IPS DF 6.9 (cell line): Measurements from ENCODE around the gene ESRRB.

Experiments
- DNase-seq: peaks from one replicate; pipeline ENCODE4 v3.0.0-alpha.2; 2013; ENCODE audit warnings: low read depth, low spot score
- H3K27ac ChIP-seq: one replicate; pipeline ENCODE4 v1.5.1; 2013; ENCODE audit warnings: low read length, control low read depth
- H3K27me3 ChIP-seq: 2 replicates; pipeline ENCODE4 v1.6.1; 2013; ENCODE audit warnings: mild to moderate bottlenecking, low read length; ENCODE audit not compliant: control insufficient read depth, insufficient read depth
- H3K36me3 ChIP-seq: 2 replicates; pipeline ENCODE4 v1.6.1; 2013; ENCODE audit warnings: low read length; ENCODE audit not compliant: control insufficient read depth, insufficient read depth
- H3K4me1 ChIP-seq: 2 replicates; pipeline ENCODE4 v1.6.1; 2013; ENCODE audit warnings: low read length; ENCODE audit not compliant: control insufficient read depth, insufficient read depth
- H3K4me3 ChIP-seq: 2 replicates; pipeline ENCODE4 v1.5.1; 2013; ENCODE audit warnings: mild to moderate bottlenecking, low read length
- H3K9me3 ChIP-seq: 2 replicates; pipeline ENCODE4 v1.6.1; 2013; ENCODE audit warnings: low read length, inconsistent platforms; ENCODE audit not compliant: control insufficient read depth, insufficient read depth
- WGBS: extraction: QIAGEN DNeasy Blood & Tissue Kit; methylation state at CpG from one replicate; pipeline ENCODE4 v1.1.7; 2013; ENCODE audit warnings: mixed read lengths, missing lambda C conversion rate; ENCODE audit not compliant: insufficient read length, insufficient coverage; 5-methylcytosine and 5-hydroxymethylcytosine counted together

Gene ESRRB

DNA sequence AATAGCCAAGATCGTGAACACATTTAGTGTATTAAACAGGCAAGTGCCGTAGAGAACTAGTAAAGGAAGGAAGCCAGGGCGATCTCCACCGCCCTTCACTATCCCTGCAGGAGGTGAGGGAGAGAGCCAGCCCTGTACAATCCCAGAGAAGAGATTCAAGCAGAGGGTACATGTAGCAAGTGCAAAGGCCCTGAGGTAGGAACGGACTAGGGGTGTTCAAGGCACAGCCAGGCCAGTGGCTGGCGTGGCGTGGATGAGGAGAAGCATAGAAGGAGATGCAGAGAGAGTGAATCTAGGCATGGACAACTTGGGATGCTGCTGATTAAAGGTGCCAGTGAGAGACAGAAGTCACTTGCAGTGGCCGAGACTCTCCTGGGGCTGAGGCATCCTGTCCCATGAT lies 39.1 kb upstream of the ESRRB start:
- no peak overlapping the region for H3K4me3 ChIP-seq
- DNase-seq = no peak
- no peak overlapping the region for H3K27ac ChIP-seq
- peaks cover 2% of the 10 kb centered on the region; the same call in 1 of the 2 replicates for H3K4me1 ChIP-seq
- no peaks in the 10 kb centered on the region for H3K9me3 ChIP-seq
- no CpG with 5 or more reads among the region's 8 CpGs for WGBS
- H3K27me3 ChIP-seq = no peaks in the 10 kb centered on the region
- H3K36me3 ChIP-seq = no peaks in the 10 kb centered on the region

DNA sequence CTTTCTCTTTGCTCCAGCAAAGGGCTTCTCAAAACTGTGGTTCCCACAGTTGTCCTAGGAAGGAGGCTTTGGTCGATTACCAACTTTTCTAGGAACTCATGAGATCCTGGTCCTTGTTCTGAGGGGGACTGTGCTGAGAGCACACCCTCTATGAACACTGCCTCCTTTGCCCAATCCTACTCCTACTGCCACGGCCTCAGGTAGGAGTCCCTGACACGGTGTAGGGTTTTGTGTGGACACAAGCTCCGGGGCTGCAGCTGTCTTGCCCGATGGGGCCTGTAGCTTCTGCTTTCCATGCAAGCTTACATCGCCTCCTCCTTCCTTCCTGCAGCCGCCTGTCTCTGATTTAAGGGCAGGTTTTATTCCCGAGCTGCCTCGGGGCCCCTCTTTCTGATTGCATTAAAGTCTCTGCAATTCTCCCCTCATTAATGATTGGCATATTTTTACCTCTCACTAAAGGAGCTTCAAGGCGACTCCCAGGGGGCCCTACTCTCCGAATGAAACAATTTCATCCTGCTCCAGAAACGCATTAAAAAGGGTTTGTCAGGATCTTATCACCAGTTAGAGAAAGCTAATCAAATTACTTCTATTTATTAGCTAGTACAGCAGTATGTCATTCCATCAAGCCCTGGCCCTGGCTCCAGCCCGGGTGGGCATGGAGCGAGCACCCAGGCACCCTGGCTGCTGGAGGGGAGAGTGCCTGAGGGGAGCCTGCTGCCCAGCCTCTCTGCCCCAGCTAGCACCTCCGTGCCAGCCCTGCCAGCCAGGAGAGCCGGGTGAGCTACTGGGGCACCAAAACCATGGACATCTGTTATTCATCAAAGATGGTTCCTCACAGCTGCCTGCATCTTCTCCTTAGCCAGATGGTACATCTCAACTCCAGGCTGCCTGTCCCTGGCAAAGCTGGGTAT lies 38.0 kb upstream of the ESRRB start:
- no peaks in the 10 kb centered on the region for H3K36me3 ChIP-seq
- WGBS = no CpG with 5 or more reads among the region's 16 CpGs
- no peaks in the 10 kb centered on the region for H3K27me3 ChIP-seq
- no peak overlapping the region for H3K27ac ChIP-seq
- H3K4me3 ChIP-seq = no peak overlapping the region; the same call in 1 of the 2 replicates
- H3K9me3 ChIP-seq = no peaks in the 10 kb centered on the region
- peaks cover 2% of the 10 kb centered on the region; the same call in 1 of the 2 replicates for H3K4me1 ChIP-seq
- DNase-seq = no peak

DNA sequence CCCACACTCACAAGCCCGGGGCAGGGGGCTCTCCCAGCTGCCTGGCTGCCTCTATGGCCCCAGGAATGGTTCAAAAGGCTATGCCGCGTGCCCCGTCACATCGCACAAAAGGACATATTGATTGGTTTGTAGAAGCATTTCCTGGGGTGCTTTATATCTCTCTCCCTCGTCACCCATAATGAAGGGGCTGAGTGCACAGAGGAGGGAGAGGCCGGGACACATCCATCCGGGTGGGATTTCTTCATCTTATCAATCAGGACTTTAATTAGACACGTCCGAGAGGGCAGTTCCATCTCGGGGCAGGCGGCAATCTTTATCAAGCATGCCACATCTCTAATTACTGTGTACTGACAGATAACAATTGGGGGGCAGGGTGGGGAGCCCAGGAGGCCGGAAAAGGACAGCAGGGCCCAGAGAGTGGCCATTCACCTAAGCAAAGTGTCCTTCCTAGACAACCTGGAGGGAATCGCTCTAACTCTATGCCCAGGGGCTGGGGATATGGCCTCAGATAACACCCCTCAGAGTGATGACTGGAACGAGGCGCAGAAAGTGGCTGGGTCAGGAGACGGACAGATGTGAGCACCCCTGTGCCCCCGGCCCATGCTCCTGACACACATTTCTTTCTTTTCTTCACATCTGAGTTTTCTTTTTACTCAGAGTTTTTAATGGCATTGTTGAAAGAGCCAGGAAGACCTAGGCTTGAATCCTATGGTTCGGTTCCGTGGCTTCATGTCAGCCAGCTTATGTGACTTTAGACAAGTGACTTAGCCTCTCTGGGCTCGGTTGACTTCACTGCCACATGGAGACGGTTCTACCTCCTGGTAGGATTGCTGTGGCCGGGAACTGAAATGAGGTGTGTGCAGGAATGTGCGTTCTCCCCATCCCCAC lies 36.0 kb upstream of the ESRRB start:
- Histone ChIP-seq H3K9me3 (no peaks in the 10 kb centered on the region), H3K27me3 (no peaks in the 10 kb centered on the region), H3K27ac (no peak overlapping the region), H3K4me3 (no peak overlapping the region), H3K4me1 (no peaks in the 10 kb centered on the region), H3K36me3 (no peaks in the 10 kb centered on the region)
- no peak for DNase-seq
- no CpG with 5 or more reads among the region's 24 CpGs for WGBS

DNA sequence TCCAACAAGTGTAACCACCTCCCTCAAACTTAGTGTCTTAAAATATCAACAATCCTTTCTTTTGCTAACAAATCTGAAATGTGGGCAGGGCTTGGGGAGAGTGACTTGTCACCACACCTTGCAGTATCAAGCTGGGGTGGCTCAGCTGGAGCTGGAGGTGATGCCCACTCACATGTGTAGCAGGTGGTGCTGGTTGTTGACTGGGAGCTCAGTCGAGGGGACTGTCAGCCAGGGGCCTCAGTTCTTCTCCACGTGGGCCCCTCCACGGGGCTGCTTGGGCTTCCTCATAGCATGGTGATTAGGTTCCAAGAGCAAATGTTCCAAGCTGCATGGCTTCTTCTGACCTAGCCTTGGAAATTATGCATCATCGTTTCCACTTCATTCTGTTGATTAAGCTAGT lies 32.6 kb upstream of the ESRRB start:
- Histone ChIP-seq H3K27me3 (no peaks in the 10 kb centered on the region), H3K4me3 (no peak overlapping the region), H3K4me1 (no peaks in the 10 kb centered on the region), H3K36me3 (no peaks in the 10 kb centered on the region), H3K9me3 (no peaks in the 10 kb centered on the region), H3K27ac (no peak overlapping the region)
- no CpG with 5 or more reads among the region's 4 CpGs for WGBS
- no peak for DNase-seq

DNA sequence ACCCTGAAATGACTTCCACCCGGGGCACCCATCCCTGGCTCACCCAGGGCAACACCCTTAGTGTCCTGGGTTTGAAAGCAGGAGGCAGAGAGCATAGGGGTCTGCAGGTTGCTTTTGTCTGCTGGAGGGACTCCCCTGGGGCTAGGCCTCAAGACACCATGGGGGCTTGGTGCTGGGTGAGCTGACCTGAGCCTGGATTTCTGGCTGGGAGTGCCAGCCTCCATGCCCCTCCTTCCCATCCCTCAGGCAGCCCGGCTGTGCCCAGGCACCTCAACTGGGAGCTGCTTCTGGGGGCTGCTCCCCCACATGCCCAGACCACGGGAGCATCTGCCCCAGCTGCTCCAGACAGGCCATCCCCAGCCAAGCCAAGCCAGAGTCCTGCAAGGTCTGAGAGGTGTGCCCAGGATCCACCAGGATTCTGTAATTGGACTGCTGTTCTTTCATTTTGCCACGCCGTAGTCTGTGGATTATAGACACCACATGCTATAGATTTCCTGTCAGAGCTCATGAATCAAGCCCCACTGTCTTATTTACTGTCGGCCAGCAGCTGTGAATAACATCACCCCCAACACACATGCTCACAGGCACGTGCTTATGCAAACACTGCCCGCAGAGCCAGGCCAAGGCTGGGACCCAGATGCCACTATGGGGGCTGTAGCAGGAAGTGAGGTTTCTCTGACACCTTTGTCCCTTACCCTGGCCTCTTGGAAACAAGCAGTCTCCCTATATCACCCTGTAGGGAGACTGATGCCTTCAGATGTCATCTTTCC lies 29.4 kb upstream of the ESRRB start:
- Histone ChIP-seq H3K4me1 (no peaks in the 10 kb centered on the region), H3K27ac (no peak overlapping the region), H3K4me3 (no peak overlapping the region), H3K9me3 (no peaks in the 10 kb centered on the region), H3K36me3 (no peaks in the 10 kb centered on the region), H3K27me3 (no peaks in the 10 kb centered on the region; the same call in 1 of the 2 replicates)
- DNase-seq = no peak
- no CpG with 5 or more reads among the region's 8 CpGs for WGBS

DNA sequence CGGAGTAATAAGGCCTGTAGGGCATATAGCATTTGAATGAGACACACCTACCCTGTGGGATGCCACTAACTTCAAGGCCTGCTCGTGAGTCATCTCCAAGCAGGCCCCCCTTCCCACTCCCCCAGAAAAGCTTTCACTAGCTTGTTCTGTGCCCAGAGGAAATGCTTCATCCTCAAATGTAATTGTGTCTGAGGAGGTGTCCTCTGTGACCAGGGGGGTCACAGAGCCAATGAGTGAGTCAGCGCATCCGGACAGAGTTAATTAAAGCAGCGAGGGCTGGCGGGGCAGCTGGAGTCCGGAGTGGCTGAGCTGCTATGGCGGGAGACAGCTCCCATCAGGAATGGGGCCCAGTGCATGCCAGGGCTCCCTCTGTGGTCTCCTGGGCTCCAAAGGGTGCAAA lies 27.0 kb upstream of the ESRRB start:
- H3K27me3 ChIP-seq = no peaks in the 10 kb centered on the region; the same call in 1 of the 2 replicates
- no peaks in the 10 kb centered on the region for H3K9me3 ChIP-seq
- no peak for DNase-seq
- H3K4me1 ChIP-seq = no peaks in the 10 kb centered on the region
- no peak overlapping the region for H3K4me3 ChIP-seq
- WGBS = no CpG with 5 or more reads among the region's 8 CpGs
- H3K27ac ChIP-seq = no peak overlapping the region
- H3K36me3 ChIP-seq = no peaks in the 10 kb centered on the region

DNA sequence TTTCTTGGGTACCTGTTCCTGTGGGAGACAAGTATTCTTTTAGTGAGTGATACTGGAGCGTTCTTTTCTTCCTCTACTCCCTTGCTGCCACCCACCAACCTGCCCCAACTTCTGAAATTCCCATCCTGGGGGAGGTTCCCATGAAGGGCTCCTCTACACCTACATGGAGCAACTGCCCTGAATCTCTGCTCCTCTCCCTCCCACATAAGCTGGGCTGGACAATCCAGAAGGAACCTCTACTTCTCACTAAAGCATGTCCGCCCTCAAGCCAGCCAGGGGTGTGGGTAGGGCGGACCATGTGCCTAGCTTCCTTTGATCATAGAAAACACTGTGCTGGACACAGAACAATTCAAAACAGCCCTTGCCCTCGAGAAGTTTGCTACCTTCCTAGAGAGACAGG lies 25.9 kb upstream of the ESRRB start:
- Histone ChIP-seq H3K4me3 (no peak overlapping the region), H3K4me1 (no peaks in the 10 kb centered on the region), H3K36me3 (no peaks in the 10 kb centered on the region), H3K9me3 (no peaks in the 10 kb centered on the region), H3K27ac (no peak overlapping the region), H3K27me3 (no peaks in the 10 kb centered on the region; the same call in 1 of the 2 replicates)
- no CpG with 5 or more reads among the region's 4 CpGs for WGBS
- no peak for DNase-seq

DNA sequence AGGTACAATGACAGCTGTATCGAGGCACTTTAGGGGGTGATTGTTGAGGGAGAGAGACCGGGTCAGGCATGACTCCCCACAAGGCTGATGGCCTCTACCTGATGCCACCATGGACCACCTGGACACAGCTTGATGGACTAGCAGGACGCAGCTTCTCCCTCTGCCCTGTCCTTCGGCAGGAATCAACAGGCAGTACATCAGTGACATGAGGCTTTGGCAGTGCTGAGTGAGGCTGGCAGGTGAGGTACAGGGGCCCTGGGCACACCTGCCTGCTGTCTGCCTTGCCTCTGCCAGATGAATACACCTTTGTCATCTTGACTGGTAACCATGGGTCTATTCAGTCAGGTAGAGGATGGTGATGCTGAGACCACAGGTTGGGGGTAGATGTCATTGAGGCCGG lies 25.3 kb upstream of the ESRRB start:
- no peaks in the 10 kb centered on the region for H3K9me3 ChIP-seq
- H3K4me1 ChIP-seq = no peaks in the 10 kb centered on the region
- no peaks in the 10 kb centered on the region for H3K36me3 ChIP-seq
- no peak for DNase-seq
- no CpG with 5 or more reads among the region's 5 CpGs for WGBS
- H3K4me3 ChIP-seq = no peak overlapping the region
- H3K27ac ChIP-seq = no peak overlapping the region
- no peaks in the 10 kb centered on the region; the same call in 1 of the 2 replicates for H3K27me3 ChIP-seq

DNA sequence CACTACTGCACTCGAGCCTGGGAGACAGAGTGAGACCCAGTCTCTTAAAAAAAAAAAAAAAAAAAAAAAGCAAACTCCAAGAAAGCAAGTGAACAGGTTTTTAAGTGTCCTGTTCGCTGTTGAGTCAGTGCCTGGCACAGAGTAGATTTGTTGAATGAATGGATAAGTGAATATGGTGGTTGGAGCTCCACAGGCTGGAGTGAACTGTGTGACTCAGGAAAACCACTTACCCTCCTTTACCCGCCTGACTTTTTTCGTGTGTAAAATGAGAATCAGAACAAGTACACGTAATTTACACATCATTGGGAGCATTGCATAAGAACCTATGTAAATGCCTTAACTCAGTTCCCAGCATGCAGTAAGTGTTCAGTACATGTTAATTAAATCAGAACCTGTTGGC lies 24.0 kb upstream of the ESRRB start:
- Histone ChIP-seq H3K27me3 (no peaks in the 10 kb centered on the region; the same call in 1 of the 2 replicates), H3K27ac (no peak overlapping the region), H3K9me3 (no peaks in the 10 kb centered on the region), H3K4me1 (no peaks in the 10 kb centered on the region), H3K36me3 (no peaks in the 10 kb centered on the region), H3K4me3 (no peak overlapping the region)
- DNase-seq = no peak
- no CpG with 5 or more reads among the region's 5 CpGs for WGBS
